VCaP (cell line): ENCODE data around the gene KCNMA1.

ENCODE experiments used
- H3K27ac ChIP-seq: fragments of 450-650 bp; 2 replicates; pipeline ENCODE4 v1.5.1; 2017
- CTCF ChIP-seq: fragments of 450-650 bp; conservative IDR thresholded peaks from 2 replicates; pipeline ENCODE4 v1.5.1; 2017; ENCODE audit warnings: mild to moderate bottlenecking, moderate library complexity

KCNMA1 gene

GRCh38 chr10:76921383-76922010, 716.1 kb downstream of the KCNMA1 start:
- TF ChIP-seq CTCF: no peak
- H3K27ac ChIP-seq: peak overlapping the region; percentile 44

DNA sequence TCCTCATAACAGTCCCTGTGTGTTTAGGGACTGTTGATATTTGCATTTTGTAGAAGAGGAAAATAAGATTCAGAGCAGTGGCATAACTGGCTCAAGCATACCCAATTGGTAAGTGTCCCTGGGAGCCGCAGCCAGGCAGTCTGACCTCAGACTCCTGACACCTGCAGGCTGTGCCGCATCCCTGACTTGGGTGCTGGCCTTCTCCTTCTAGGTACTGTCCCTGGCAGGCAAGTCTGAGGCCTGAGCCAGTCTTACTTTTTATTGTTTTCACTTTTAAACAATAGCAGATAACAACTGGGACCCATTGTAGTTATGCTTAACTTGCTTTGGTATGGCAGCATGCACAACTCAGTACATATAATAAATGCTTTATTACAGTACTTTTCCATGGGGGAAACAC, 717.0 kb downstream of the KCNMA1 start:
- no peak for TF ChIP-seq CTCF
- H3K27ac ChIP-seq: peak overlapping the region; percentile 44; the same call in 1 of the 2 replicates

- TF ChIP-seq CTCF: no peak
- H3K27ac ChIP-seq: no peak overlapping the region
Measured at GRCh38 chr10:76918106-76918505, 719.5 kb downstream of the KCNMA1 start.

GRCh38 chr10:76917071-76917470, 720.5 kb downstream of the KCNMA1 start:
- no peak overlapping the region for H3K27ac ChIP-seq
- no peak for TF ChIP-seq CTCF

DNA sequence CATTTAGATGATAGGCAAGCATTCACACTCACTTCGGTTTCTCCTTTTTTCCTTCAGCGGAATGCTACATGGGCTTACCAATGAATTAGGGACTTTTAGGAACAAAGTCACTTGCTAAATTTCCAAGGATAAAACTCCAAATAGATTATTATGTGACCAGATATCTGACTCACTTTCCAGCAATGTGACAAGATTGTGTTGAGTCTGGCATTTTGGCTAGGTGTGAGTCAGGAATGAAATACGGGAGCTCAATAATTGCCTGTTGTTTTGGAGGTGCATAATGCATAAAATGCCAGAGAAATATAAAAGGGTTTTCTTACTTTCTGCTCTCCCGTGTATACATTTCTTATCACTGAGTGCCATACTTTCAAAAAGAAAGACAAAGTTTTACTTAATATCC, 721.1 kb downstream of the KCNMA1 start:
- TF ChIP-seq CTCF: no peak
- no peak overlapping the region for H3K27ac ChIP-seq

GRCh38 chr10:76915316-76915715, 722.3 kb downstream of the KCNMA1 start:
- no peak overlapping the region for H3K27ac ChIP-seq
- no peak for TF ChIP-seq CTCF

- no peak for TF ChIP-seq CTCF
Measured at GRCh38 chr10:76911184-76911583, 726.4 kb downstream of the KCNMA1 start.

More at GRCh38 chr10:76911184-76911583, 726.4 kb downstream of the KCNMA1 start:
- no peak overlapping the region for H3K27ac ChIP-seq
